RWPE2 (cell line): ENCODE results near the gene ZNF132.
"Not testable (repeated sequence)": the region's sequence is repeated elsewhere in the genome, so short reads cannot be mapped to it uniquely, and the experiment has no call there.

Experiments used
- ATAC-seq: fragments of 200-7000 bp; cut with Tn5 transposase; 3 replicates; pipeline ENCODE4 v1.9.1; 2021; ENCODE audit warnings: low read depth
- DNase-seq: peaks from one replicate; pipeline ENCODE4 v3.0.0-alpha.2; 2020; ENCODE audit warnings: low spot score
- H3K27ac ChIP-seq: fragments of 450-650 bp; 2 replicates; pipeline ENCODE4 v1.5.1; 2017; ENCODE audit warnings: mild to moderate bottlenecking; ENCODE audit not compliant: poor library complexity, severe bottlenecking
- H3K27me3 ChIP-seq: fragments of 250-450 bp; sonication (Bioruptor Pico); 2 replicates; pipeline ENCODE4 v1.5.1; 2021; ENCODE audit warnings: mild to moderate bottlenecking, moderate library complexity; ENCODE audit not compliant: insufficient read depth, poor library complexity, severe bottlenecking
- H3K36me3 ChIP-seq: fragments of 250-450 bp; sonication (Bioruptor Pico); 2 replicates; pipeline ENCODE4 v1.5.1; 2020; ENCODE audit warnings: low read depth, mild to moderate bottlenecking, moderate library complexity
- H3K4me1 ChIP-seq: fragments of 250-450 bp; sonication (Bioruptor Pico); 2 replicates; pipeline ENCODE4 v1.5.1; 2021; ENCODE audit warnings: mild to moderate bottlenecking, moderate library complexity; ENCODE audit not compliant: insufficient read depth, poor library complexity, severe bottlenecking
- H3K4me3 ChIP-seq: fragments of 250-450 bp; sonication (Bioruptor Pico); 2 replicates; pipeline ENCODE4 v1.5.1; 2021; ENCODE audit warnings: mild to moderate bottlenecking, moderate library complexity; ENCODE audit not compliant: severe bottlenecking
- H3K9me3 ChIP-seq: fragments of 250-450 bp; sonication (Bioruptor Pico); 2 replicates; pipeline ENCODE4 v1.5.1; 2021; ENCODE audit warnings: mild to moderate bottlenecking, moderate library complexity; ENCODE audit not compliant: severe bottlenecking
- TF ChIP-seq, protein P1 (sequence below): fragments of 450-650 bp; IDR thresholded peaks from one replicate; pipeline ENCODE4 v1.5.1; 2017; ENCODE audit warnings: mild to moderate bottlenecking, moderate library complexity; ENCODE audit not compliant: poor library complexity, severe bottlenecking

ZNF132 gene

DNA sequence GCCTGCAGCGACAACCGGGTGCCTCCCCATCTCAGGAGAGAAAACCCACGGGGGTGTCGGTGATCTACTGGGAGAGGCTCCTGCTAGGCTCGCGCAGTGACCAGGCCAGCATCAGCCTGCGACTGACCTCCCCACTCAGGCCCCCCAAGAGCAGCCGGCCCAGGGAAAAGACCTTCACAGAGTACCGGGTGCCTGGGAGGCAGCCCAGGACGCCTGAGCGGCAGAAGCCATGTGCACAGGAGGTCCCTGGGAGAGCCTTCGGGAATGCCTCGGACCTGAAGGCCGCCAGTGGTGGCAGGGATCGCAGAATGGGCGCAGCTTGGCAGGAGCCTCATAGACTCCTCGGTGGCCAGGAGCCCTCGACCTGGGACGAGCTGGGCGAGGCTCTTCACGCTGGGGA, 15.4 kb upstream of the ZNF132 start:
- DNase-seq (no peak), ATAC-seq (no peak)
- Histone ChIP-seq H3K36me3 (peaks cover 7% of the 10 kb centered on the region; the same call in 1 of the 2 replicates), H3K9me3 (no peaks in the 10 kb centered on the region), H3K4me1 (peaks cover 4% of the 10 kb centered on the region), H3K27ac (no peak overlapping the region), H3K27me3 (no peaks in the 10 kb centered on the region), H3K4me3 (no peak overlapping the region)
- TF ChIP-seq, protein P1, sequence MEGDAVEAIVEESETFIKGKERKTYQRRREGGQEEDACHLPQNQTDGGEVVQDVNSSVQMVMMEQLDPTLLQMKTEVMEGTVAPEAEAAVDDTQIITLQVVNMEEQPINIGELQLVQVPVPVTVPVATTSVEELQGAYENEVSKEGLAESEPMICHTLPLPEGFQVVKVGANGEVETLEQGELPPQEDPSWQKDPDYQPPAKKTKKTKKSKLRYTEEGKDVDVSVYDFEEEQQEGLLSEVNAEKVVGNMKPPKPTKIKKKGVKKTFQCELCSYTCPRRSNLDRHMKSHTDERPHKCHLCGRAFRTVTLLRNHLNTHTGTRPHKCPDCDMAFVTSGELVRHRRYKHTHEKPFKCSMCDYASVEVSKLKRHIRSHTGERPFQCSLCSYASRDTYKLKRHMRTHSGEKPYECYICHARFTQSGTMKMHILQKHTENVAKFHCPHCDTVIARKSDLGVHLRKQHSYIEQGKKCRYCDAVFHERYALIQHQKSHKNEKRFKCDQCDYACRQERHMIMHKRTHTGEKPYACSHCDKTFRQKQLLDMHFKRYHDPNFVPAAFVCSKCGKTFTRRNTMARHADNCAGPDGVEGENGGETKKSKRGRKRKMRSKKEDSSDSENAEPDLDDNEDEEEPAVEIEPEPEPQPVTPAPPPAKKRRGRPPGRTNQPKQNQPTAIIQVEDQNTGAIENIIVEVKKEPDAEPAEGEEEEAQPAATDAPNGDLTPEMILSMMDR = no peak

DNA sequence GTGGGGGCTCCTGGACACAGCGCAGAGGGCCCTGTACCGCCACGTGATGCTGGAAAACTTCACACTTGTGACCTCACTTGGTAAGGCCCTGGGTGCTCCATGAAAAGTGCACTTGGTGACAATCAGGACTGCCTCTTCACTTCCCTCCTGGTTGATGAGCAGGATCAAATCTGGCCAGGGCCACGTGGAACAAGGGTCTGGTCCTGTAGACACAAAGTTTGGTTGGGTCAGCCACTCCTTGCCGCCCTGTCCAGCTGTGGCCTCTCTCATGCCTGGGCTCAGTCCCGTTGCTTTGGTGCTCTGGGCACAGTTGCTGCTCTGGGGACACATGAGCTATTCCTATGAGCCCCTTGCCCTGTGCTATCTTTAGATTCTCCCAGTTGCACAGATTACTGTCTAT, 13.8 kb upstream of the ZNF132 start:
- DNase-seq = no peak
- ATAC-seq = no peak
- Histone ChIP-seq H3K4me1 (no peaks in the 10 kb centered on the region), H3K27ac (no peak overlapping the region), H3K36me3 (peaks cover 7% of the 10 kb centered on the region; the same call in 1 of the 2 replicates), H3K4me3 (no peak overlapping the region), H3K9me3 (no peaks in the 10 kb centered on the region), H3K27me3 (no peaks in the 10 kb centered on the region)
- TF ChIP-seq, protein P1 = no peak

DNA sequence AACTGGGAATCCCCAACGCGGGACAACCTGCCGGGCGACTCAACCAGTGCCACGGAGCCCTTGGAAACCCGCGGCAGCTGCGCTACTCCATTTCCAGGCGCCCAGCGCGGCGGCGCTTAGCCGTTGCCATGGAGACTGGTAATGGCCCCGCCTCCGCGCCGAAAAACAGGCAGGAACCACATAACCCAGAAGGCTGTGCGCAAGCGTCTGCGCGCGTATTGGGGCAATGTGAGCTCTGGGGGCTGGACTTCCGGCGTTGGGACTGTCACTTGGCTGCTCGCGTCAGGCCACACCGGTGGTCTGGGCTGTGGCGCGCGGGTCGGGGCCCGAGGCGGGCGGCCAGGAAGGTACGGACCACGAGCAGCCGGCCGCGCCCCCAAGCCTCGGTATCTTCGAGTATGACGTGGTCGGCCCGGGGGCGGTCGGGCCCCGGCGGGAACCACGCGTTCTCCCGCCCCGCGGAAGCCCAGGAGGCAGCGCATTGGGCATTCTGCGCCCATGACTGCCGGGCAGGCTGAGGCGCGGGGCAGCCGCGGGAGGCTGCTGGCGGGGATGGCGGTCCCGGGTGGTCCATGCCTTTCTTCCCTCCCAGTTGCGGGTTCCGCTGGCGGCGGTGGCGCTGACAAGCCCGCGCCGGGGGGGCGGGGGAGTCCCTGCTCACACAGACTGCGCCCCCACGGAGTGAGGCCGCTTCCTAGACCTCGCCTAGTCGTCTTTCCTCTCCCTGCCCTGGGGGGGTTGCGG, 11.6 kb upstream of the ZNF132 start, which contains the start of gene ZNF324B:
TSS of gene ZNF324B (plus strand) at position 265 of the 744 bp plus-strand sequence. CDS start 2,080 bp downstream, outside the sequence.
- H3K27me3 ChIP-seq = no peaks in the 10 kb centered on the region
- DNase-seq = peak; percentile 94
- H3K4me3 ChIP-seq = peak within 1 kb of the TSS; percentile 70
- H3K4me1 ChIP-seq = no peaks in the 10 kb centered on the region
- TF ChIP-seq, protein P1 = no peak
- ATAC-seq = peak; percentile 95
- no peaks in the 10 kb centered on the region for H3K9me3 ChIP-seq
- H3K36me3 ChIP-seq = peaks cover 4% of the 10 kb centered on the region; the same call in 1 of the 2 replicates
- H3K27ac ChIP-seq = no peak within 1 kb of the TSS

DNA sequence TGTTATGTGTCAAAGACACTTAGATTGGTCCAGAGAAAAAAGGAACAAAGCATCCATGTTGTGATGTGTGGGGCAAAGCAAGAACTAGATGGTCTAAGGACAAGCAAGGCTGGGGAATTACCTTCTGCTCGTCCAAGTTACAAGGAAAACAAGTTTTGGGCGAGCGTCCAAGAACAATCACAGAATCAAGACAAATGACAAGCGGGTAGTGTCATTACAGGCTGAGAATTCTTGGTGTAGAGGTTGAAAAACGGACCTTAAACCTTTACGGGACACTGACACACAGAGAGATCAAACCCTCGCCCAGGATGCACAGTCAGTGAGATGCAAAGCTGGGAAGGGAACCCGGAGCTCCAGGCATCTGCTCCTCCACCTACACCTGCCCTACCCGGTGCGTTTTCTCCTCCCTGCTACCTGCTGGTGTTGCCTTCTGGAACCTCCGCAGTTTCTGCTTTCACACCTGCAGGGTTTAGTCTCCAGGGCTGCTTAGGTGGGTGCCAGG, 11.0 kb upstream of the ZNF132 start:
- Histone ChIP-seq H3K4me1 (no peaks in the 10 kb centered on the region), H3K9me3 (no peaks in the 10 kb centered on the region), H3K27me3 (no peaks in the 10 kb centered on the region), H3K4me3 (peak overlapping the region; percentile 70), H3K27ac (no peak overlapping the region), H3K36me3 (no peaks in the 10 kb centered on the region)
- DNase-seq (no peak), ATAC-seq (peak; percentile 49)
- TF ChIP-seq, protein P1 = no peak

DNA sequence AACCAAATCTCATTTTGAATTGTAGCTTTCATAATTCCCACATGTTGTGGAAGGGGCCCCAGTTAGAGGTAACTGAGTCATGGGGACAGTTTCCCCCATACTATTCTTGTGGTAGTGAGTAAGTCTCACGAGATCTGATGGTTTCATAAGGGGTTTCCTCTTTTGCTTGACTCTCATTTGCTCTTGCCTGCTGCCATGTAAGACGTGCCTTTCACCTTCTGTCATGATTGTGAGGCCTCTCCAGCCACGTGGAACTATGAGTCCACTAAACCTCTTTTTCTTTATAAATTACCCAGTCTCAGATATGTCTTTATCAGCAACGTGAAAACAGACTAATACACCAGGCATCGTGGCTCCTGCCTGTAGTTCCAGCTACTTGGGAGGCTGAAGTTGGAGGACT, 10.0 kb upstream of the ZNF132 start:
- ATAC-seq, H3K36me3 ChIP-seq, H3K4me1 ChIP-seq, H3K9me3 ChIP-seq, H3K4me3 ChIP-seq, H3K27ac ChIP-seq, DNase-seq, H3K27me3 ChIP-seq: not testable (repeated sequence)

DNA sequence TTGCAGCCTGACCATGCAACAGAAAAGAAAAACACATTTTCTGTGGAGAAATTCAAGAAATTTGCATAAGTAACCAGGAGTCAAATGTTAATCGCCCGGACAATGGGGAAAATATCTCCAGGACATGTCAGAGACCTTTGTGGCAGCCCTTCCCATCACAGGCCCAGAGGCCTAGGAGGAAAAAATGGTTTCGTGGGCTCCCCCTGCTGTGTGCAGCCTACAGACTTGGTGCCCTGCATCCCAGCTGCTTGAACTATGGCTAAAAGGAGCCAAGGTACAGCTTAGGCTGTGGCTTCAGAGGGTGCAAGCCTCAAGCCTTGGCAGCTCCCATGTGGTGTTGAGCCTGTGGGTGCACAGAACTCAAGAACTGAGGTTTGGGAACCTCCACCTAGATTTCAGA, 8.9 kb upstream of the ZNF132 start:
- H3K4me1 ChIP-seq, H3K9me3 ChIP-seq, H3K27me3 ChIP-seq, DNase-seq, H3K4me3 ChIP-seq, H3K27ac ChIP-seq, H3K36me3 ChIP-seq, ATAC-seq: not testable (repeated sequence)

DNA sequence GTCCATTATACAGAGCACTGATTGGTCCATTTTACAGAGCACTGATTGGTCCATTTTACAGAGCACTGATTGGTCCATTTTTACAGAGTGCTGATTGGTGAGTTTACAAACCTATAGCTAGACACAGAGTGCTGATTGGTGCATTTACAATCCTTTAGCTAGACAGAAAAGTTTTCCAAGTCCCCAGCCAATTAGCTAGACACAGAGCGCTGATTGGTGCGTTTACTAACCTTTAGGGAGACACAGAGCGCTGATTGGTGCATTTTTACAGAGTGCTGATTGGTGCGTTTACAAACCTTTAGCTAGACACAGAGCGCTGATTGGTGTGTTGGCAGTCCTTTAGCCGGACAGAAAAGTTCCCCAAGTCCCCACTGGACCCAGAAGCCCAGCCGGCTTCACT, 3.0 kb upstream of the ZNF132 start:
- H3K9me3 ChIP-seq, DNase-seq, ATAC-seq: not testable (repeated sequence)

More for the DNA sequence above, 3.0 kb upstream of the ZNF132 start:
- H3K36me3 ChIP-seq, H3K27ac ChIP-seq, H3K4me1 ChIP-seq, H3K4me3 ChIP-seq, H3K27me3 ChIP-seq: not testable (repeated sequence)
